Body of pancreas (tissue), 4 donors: ENCODE data around the gene IL2RA.

Source experiments
- CTCF ChIP-seq, 7 experiments: fragments of 450-650 bp in 4 of 7; fragments of 200-600 bp in 3 of 7; sonication (generic) in 3 of 7; IDR thresholded peaks; one replicate each; pipeline ENCODE4 v1.5.1; 2016 to 2019; ENCODE audit warnings: antibody characterized with exemption in 7 of 7
- POLR2A ChIP-seq, 3 donors: fragments of 450-650 bp; IDR thresholded peaks; one replicate each; pipeline ENCODE4 v1.6.1; 2016; ENCODE audit warnings: antibody characterized with exemption in 3 of 3, mild to moderate bottlenecking in 2 of 3

GRCh38 chr10:5987747-5988146 is 74.4 kb downstream of the IL2RA start:
- TF ChIP-seq POLR2A (IDR thresholded peaks at IDR 0.05) (no peak), CTCF (IDR thresholded peaks at IDR 0.05) (no peak)
